SK-N-SH treated with all-trans-retinoic acid at 6 μM for 48 hours (cell line): ENCODE data around the gene IQGAP3.

ENCODE experiments used
- ATAC-seq: fragments of 200-7000 bp; cut with Tn5 transposase; 3 replicates; pipeline ENCODE4 v1.9.1; 2020; ENCODE audit warnings: mild to moderate bottlenecking, moderate library complexity
- ARNTL ChIP-seq: fragments of 450-650 bp; formaldehyde crosslinking; IDR thresholded peaks from 2 replicates; pipeline ENCODE4 v1.5.0; 2020; ENCODE audit warnings: low read depth, mild to moderate bottlenecking, moderate library complexity, borderline replicate concordance
- BACH2 ChIP-seq: fragments of 250-450 bp; sonication (Bioruptor Pico); IDR thresholded peaks from 2 replicates; pipeline ENCODE4 v1.9.0; 2021; ENCODE audit warnings: mild to moderate bottlenecking, borderline replicate concordance
- CSDC2 ChIP-seq: fragments of 250-450 bp; sonication (Bioruptor Pico); IDR thresholded peaks from 2 replicates; pipeline ENCODE4 v1.5.0; 2020; ENCODE audit warnings: mild to moderate bottlenecking, moderate library complexity
- ESRRG ChIP-seq: fragments of 250-450 bp; sonication (Bioruptor Pico); IDR thresholded peaks from 2 replicates; pipeline ENCODE4 v1.6.1; 2021; ENCODE audit warnings: mild to moderate bottlenecking
- GLIS3 ChIP-seq: fragments of 250-450 bp; sonication (Bioruptor Pico); IDR thresholded peaks from 2 replicates; pipeline ENCODE4 v1.5.0; 2020; ENCODE audit warnings: mild to moderate bottlenecking, moderate library complexity
- OSR1 ChIP-seq: fragments of 250-450 bp; sonication (Bioruptor Pico); IDR thresholded peaks from 2 replicates; pipeline ENCODE4 v1.8.0; 2022; ENCODE audit warnings: moderate library complexity, mild to moderate bottlenecking, inconsistent platforms
- PATZ1 ChIP-seq: fragments of 250-450 bp; sonication (Bioruptor Pico); IDR thresholded peaks from 2 replicates; pipeline ENCODE4 v1.8.0; 2020; ENCODE audit warnings: mild to moderate bottlenecking, moderate library complexity, borderline replicate concordance
- POU6F1 ChIP-seq: fragments of 250-450 bp; sonication (Bioruptor Pico); IDR thresholded peaks from 2 replicates; pipeline ENCODE4 v1.8.0; 2021; ENCODE audit warnings: low read depth, mild to moderate bottlenecking, moderate library complexity, borderline replicate concordance
- PPARA ChIP-seq: fragments of 250-450 bp; sonication (Bioruptor Pico); IDR thresholded peaks from 2 replicates; pipeline ENCODE4 v1.5.0; 2020; ENCODE audit warnings: mild to moderate bottlenecking, borderline replicate concordance
- RARB ChIP-seq: fragments of 250-450 bp; sonication (Bioruptor Pico); IDR thresholded peaks from 2 replicates; pipeline ENCODE4 v1.8.0; 2021; ENCODE audit warnings: mild to moderate bottlenecking, moderate library complexity
- SNAI2 ChIP-seq: fragments of 250-450 bp; sonication (Bioruptor Pico); IDR thresholded peaks from 2 replicates; pipeline ENCODE4 v1.5.0; 2020; ENCODE audit warnings: mild to moderate bottlenecking, moderate library complexity
- TCF4 ChIP-seq: fragments of 250-450 bp; sonication (Bioruptor Pico); IDR thresholded peaks from 2 replicates; pipeline ENCODE4 v1.8.0; 2021; ENCODE audit warnings: mild to moderate bottlenecking, moderate library complexity, borderline replicate concordance
- TOX ChIP-seq: fragments of 250-450 bp; sonication (Bioruptor Pico); IDR thresholded peaks from 2 replicates; pipeline ENCODE4 v1.8.0; 2021; ENCODE audit warnings: mild to moderate bottlenecking, moderate library complexity, borderline replicate concordance
- TSHZ2 ChIP-seq: fragments of 250-450 bp; sonication (Bioruptor Pico); IDR thresholded peaks from 2 replicates; pipeline ENCODE4 v1.5.0; 2020; ENCODE audit warnings: mild to moderate bottlenecking, moderate library complexity
- ZC3H10 ChIP-seq: fragments of 250-450 bp; sonication (Bioruptor Pico); IDR thresholded peaks from 2 replicates; pipeline ENCODE4 v1.5.1; 2021; ENCODE audit warnings: mild to moderate bottlenecking, moderate library complexity
- ZFP3 ChIP-seq: fragments of 250-450 bp; sonication (Bioruptor Pico); IDR thresholded peaks from 2 replicates; pipeline ENCODE4 v1.5.0; 2020; ENCODE audit warnings: mild to moderate bottlenecking, moderate library complexity
- ZFP30 ChIP-seq: fragments of 450-650 bp; formaldehyde crosslinking; IDR thresholded peaks from 2 replicates; pipeline ENCODE4 v1.5.0; 2022; ENCODE audit warnings: mild to moderate bottlenecking, moderate library complexity
- ZNF565 ChIP-seq: fragments of 450-650 bp; formaldehyde crosslinking; conservative IDR thresholded peaks from 2 replicates; pipeline ENCODE4 v1.5.0; 2020; ENCODE audit warnings: low read depth, mild to moderate bottlenecking, moderate library complexity
- ZNF70 ChIP-seq: fragments of 450-650 bp; formaldehyde crosslinking; IDR thresholded peaks from 2 replicates; pipeline ENCODE4 v1.5.0; 2020; ENCODE audit warnings: mild to moderate bottlenecking, moderate library complexity
- ZNF8 ChIP-seq: fragments of 450-650 bp; formaldehyde crosslinking; IDR thresholded peaks from 2 replicates; pipeline ENCODE4 v1.5.0; 2020; ENCODE audit warnings: mild to moderate bottlenecking, moderate library complexity
- TF ChIP-seq, protein P1 (sequence below): fragments of 250-450 bp; sonication (Bioruptor Pico); IDR thresholded peaks from 2 replicates; pipeline ENCODE4 v1.5.1; 2020; ENCODE audit warnings: low read depth, mild to moderate bottlenecking, moderate library complexity

The IQGAP3 gene

GRCh38 chr1:156584813-156585212 is 12.4 kb upstream of the IQGAP3 start:
- peak; percentile 70 for ATAC-seq
- TF ChIP-seq ZNF70 (CRISPR knock-in tag) (no peak), CSDC2 (CRISPR knock-in tag) (no peak)

DNA sequence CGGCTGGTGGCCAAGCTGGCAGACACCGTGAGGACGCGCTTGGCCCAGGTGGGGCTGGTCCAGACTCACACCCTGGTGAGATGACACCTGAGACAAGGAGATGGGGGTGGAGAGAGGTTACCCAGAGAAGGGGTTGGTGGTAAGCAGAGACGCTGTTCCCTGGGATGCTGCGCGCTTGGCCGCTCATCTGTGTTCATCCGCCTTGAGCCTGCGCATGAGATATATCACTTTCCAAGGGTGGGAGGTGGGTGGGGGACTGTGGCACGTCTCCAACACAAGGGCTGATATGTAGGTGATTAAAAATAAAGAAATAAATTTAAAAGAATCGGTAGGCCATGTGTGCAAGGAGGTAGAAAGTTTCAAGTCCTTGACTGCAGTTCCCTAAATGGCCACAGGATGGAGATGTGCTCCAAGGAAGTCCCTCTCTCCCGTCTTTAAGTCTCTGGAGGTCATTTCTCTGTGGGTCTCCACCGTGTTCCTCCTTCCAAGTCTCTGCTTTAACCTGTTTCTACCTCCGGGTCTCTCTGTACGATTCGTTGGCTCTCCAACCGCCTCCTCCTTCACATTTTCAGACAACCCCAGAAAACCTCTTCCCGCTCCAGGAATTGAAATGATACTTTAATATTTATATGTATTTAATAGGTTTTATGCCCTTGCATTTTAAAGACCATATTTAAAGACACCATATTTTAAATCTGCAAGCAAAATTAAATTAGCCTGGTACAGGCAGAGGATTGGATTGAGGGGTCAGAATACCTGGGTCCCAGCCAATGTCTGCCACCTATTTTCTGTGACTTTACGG is 11.7 kb upstream of the IQGAP3 start:
- peak; percentile 86 for ATAC-seq
- TF ChIP-seq TCF4 (CRISPR knock-in tag) (no peak), ZFP30 (CRISPR knock-in tag) (no peak), PPARA (CRISPR knock-in tag) (no peak), TSHZ2 (CRISPR knock-in tag) (no peak), ZNF565 (CRISPR knock-in tag) (no peak), ZFP3 (no peak), ZNF70 (CRISPR knock-in tag) (no peak), ZNF8 (no peak), POU6F1 (CRISPR knock-in tag) (no peak), ARNTL (CRISPR knock-in tag) (no peak), SNAI2 (CRISPR knock-in tag) (no peak), BACH2 (CRISPR knock-in tag) (no peak), PATZ1 (CRISPR knock-in tag) (no peak), GLIS3 (CRISPR knock-in tag) (no peak), ZC3H10 (CRISPR knock-in tag) (no peak), OSR1 (CRISPR knock-in tag) (no peak)

DNA sequence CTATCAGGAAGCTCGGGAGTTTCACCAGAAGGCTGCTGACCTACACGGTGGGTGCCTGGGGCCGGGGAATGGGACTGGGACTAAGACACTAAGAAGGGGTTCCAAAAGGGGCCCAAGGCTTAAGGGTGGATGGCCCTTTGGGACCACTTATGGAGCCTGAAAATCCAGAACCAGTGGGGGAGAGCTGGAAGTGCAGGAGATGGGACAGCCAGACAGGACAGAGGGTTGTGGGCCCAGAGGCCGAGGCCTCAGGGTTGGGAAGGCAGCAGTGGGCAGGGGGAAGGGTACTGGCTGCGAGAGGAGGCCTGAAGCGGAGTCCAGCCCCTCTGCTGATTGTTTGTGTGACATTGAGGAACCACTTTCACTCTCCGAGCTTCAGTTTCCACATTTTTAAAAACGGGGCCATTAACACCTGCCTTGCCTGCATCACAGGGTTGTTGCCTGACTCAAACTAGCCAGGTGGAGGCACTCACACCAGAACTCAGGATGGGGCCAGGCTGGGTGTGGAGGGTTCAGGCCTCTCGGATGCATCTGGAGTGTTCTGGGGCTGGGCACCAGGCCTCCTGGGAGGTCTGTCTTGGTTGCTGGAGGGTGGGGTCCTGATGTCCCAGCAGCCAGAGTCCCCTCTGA is 10.1 kb upstream of the IQGAP3 start:
- TF ChIP-seq ZNF70 (CRISPR knock-in tag): no peak
- TF ChIP-seq TOX (CRISPR knock-in tag): no peak
- no peak for TF ChIP-seq ZFP30 (CRISPR knock-in tag)
- TF ChIP-seq ZNF565 (CRISPR knock-in tag): no peak
- no peak for TF ChIP-seq TSHZ2 (CRISPR knock-in tag)
- no peak for TF ChIP-seq TCF4 (CRISPR knock-in tag)
- TF ChIP-seq CSDC2 (CRISPR knock-in tag): no peak
- TF ChIP-seq OSR1 (CRISPR knock-in tag): no peak
- no peak for TF ChIP-seq ARNTL (CRISPR knock-in tag)
- TF ChIP-seq SNAI2 (CRISPR knock-in tag): no peak
- TF ChIP-seq ZNF8: no peak
- TF ChIP-seq RARB: no peak
- TF ChIP-seq ESRRG (CRISPR knock-in tag): no peak
- no peak for TF ChIP-seq ZFP3
- no peak for TF ChIP-seq PPARA (CRISPR knock-in tag)
- TF ChIP-seq, protein P1, sequence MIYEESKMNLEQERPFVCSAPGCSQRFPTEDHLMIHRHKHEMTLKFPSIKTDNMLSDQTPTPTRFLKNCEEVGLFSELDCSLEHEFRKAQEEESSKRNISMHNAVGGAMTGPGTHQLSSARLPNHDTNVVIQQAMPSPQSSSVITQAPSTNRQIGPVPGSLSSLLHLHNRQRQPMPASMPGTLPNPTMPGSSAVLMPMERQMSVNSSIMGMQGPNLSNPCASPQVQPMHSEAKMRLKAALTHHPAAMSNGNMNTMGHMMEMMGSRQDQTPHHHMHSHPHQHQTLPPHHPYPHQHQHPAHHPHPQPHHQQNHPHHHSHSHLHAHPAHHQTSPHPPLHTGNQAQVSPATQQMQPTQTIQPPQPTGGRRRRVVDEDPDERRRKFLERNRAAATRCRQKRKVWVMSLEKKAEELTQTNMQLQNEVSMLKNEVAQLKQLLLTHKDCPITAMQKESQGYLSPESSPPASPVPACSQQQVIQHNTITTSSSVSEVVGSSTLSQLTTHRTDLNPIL (CRISPR knock-in tag): no peak
- no peak for ATAC-seq
